ENCODE results near the gene FKBP14. TPM values are rescaled to one million over a fixed set of nuclear protein-coding genes. Genes with fewer than 3 reads are reported as not detected.

FKBP14 gene
- 31.4 and 70.2 TPM in 2 replicates for total RNA-seq (2011; cell fraction: chromatin; rRNA removed; ENCODE audit: low replicate concordance)
- total RNA-seq (2011; cell fraction: nucleolus; rRNA removed), result 21.6 and 22.7 TPM in 2 replicates
- total RNA-seq (2011; cell fraction: nucleoplasm; rRNA removed), result 37.8 and 59.8 TPM in 2 replicates
- 5.3 and 9.2 TPM in 2 replicates for total RNA-seq (2014; rRNA removed)
- total RNA-seq (2014; rRNA removed; fragmentation: Illumina TruSeq; extraction: Trizol), result 27.9 and 33.3 TPM in 2 replicates
- total RNA-seq (2015; rRNA removed; fragmentation: Illumina TruSeq; extraction: Trizol), result 17.6 and 19.1 TPM in 2 replicates
- 13.4 and 15.3 TPM in 2 replicates for total RNA-seq (2021)
- polyA plus RNA-seq (2011; rRNA removed), result 23.1 and 26.9 TPM in 2 replicates
- polyA plus RNA-seq (2011; cell fraction: cytosol; rRNA removed), result 4.3 and 12.2 TPM in 2 replicates
- polyA plus RNA-seq (2011; cell fraction: nucleus; rRNA removed), result 7.8 and 10.1 TPM in 2 replicates
- 10.6 and 12.8 TPM in 2 replicates for polyA plus RNA-seq (2012)
- 14.9 and 20.5 TPM in 2 replicates for polyA plus RNA-seq (2014; fragmentation: Illumina TruSeq; extraction: Trizol)
- 10 to 100 TPM; 10.3 to 12.4 TPM for polyA plus RNA-seq (2014; fragmentation: Nextera tagmentation; extraction: Ambion mirVana)
- 14.3 and 15.3 TPM in 2 replicates for polyA plus RNA-seq (2014; rRNA removed)
- polyA minus RNA-seq (2011; rRNA and poly(A)+ RNA removed), result 25.1 and 31.6 TPM in 2 replicates
- 7.8 and 8.0 TPM in 2 replicates for polyA minus RNA-seq (2011; cell fraction: cytosol; rRNA and poly(A)+ RNA removed)
- 11.0 and 20.3 TPM in 2 replicates for polyA minus RNA-seq (2011; cell fraction: nucleus; rRNA and poly(A)+ RNA removed)
- percentile 93 among the genes with signal in this experiment for Bru-seq, nascent RNA
- BruChase-seq, experiment 1, labeled RNA remaining after a 2-hour chase, result percentile 89 among the genes with signal in this experiment
- BruChase-seq, experiment 2, labeled RNA remaining after a 6-hour chase, result percentile 88 among the genes with signal in this experiment
- long read RNA-seq, experiment 1, full-length matches to known transcripts, result 25 of 34 reads
- long read RNA-seq, experiment 1, partial matches to known transcripts, result 0 of 34 reads
- long read RNA-seq, experiment 1, other reads (novel, unspliced or antisense), result 9 of 34 reads
- long read RNA-seq, experiment 2, partial matches to known transcripts, result 0 of 11 reads
- long read RNA-seq, experiment 2, other reads (novel, unspliced or antisense), result 10 of 11 reads
- long read RNA-seq, experiment 3, full-length matches to known transcripts, result 10 of 11 reads
- long read RNA-seq, experiment 3, partial matches to known transcripts, result 0 of 11 reads
- long read RNA-seq, experiment 3, other reads (novel, unspliced or antisense), result 1 of 11 reads

- peaks cover 26% of the 10 kb centered on the region for H3K36me3 ChIP-seq (ENCODE audit: control insufficient read depth, insufficient read depth, low read length)
- H2AFZ ChIP-seq (ENCODE audit: low read depth, low read length), result peak within 1 kb of the TSS; percentile 98
- TSS peak; percentile 80 for BruUV-seq (replicated peaks)
- no peaks in the 10 kb centered on the region for H3K27me3 ChIP-seq (ENCODE audit: control insufficient read depth in 2 of 2, insufficient read depth in 2 of 2, low read length in 2 of 2)
- in situ Hi-C loops (cut with MboI) (no loop called here), intact Hi-C loops (cut with micrococcal nuclease) (loop anchor here (5.0 kb wide), 1 partner anchor 111 kb away; no protein-coding TSS in a partner anchor)
- peaks cover 86% of the 10 kb centered on the region for H3K79me2 ChIP-seq (ENCODE audit: control insufficient read depth, insufficient read depth, low read length)
- H3K27ac ChIP-seq (ENCODE audit: extremely low read depth, low read depth, low read length), result peak within 1 kb of the TSS; percentile 95
- no peaks in the 10 kb centered on the region; the same call in 1 of the 2 replicates for H4K20me1 ChIP-seq (replicated peaks; ENCODE audit: control insufficient read depth, insufficient read depth, low read length)
- peak within 1 kb of the TSS; percentile 82 for H3K4me3 ChIP-seq
- peak within 1 kb of the TSS; percentile 81 to 93 for H3K9ac ChIP-seq (ENCODE audit: insufficient read depth in 1 of 2, low read depth in 2 of 2, low read length in 2 of 2)
- H3K4me2 ChIP-seq (ENCODE audit: insufficient read depth, low read length), result peak within 1 kb of the TSS; percentile 96
- CTCF ChIA-PET (ENCODE audit: low intra/inter-chr PET ratio), result no interaction called here
- H3K4me1 ChIP-seq (replicated peaks in 1 of 2; ENCODE audit: control insufficient read depth in 2 of 2, insufficient read depth in 2 of 2, low read length in 2 of 2), result peaks cover 10 to 17% of the 10 kb centered on the region in 2 experiments; a peak in 3 of 5 replicates
- peak; percentile 93 for FAIRE-seq
- ATAC-seq, result peak; percentile 92
- no peaks in the 10 kb centered on the region for H3K9me3 ChIP-seq (replicated peaks; ENCODE audit: control insufficient read depth, insufficient read depth, low read depth, low read length)
- 1% methylated on average over 35 of the region's 35 CpGs for WGBS (ENCODE audit: insufficient coverage, low coverage, missing lambda C conversion rate)
- POLR2A ChIA-PET, result interaction anchor here (0.6 to 1.7 kb wide), 7 partner anchors 10 to 106 kb away, joined by 3 to 11 read pairs (median 4); no protein-coding TSS in a partner anchor
- H3K9me1 ChIP-seq (ENCODE audit: control insufficient read depth, insufficient read depth, low read length), result no peaks in the 10 kb centered on the region
- peak; percentile 96 to 99 (median 96) for DNase-seq (ENCODE audit: extremely low read depth in 1 of 4, low spot score in 3 of 4)
- TF ChIP-seq SMAD4 (CRISPR knock-in tag; conservative IDR thresholded peaks at IDR 0.05) (peak; percentile 82), HMGN3 (IDR thresholded peaks at IDR 0.05; ENCODE audit: borderline replicate concordance, extremely low read depth, insufficient read length, low read depth, low read length) (peak; percentile 29), HDAC3 (IDR thresholded peaks at IDR 0.05; ENCODE audit: borderline replicate concordance, partially characterized antibody) (peak; percentile 32), DPF2 (IDR thresholded peaks at IDR 0.05) (0 out of 2 replicates have a peak, but pooled peaks have one; percentile 31), TAF1 (IDR thresholded peaks at IDR 0.05; ENCODE audit: control insufficient read depth, extremely low read depth, insufficient read depth, low read length, severe bottlenecking) (peak; percentile 68), PHF8 (IDR thresholded peaks at IDR 0.05; ENCODE audit: borderline replicate concordance, low read length) (peak; percentile 70; the same call in 1 of the 2 replicates), ARID3A (IDR thresholded peaks at IDR 0.05; ENCODE audit: borderline replicate concordance, low read depth, low read length) (peak; percentile 67; the same call in 1 of the 2 replicates), TCFL5 (CRISPR knock-in tag; conservative IDR thresholded peaks at IDR 0.05) (no peak), HNRNPH1 (optimal IDR thresholded peaks at IDR 0.05; ENCODE audit: low read depth, low read length) (no peak), ZNF696 (CRISPR knock-in tag; conservative IDR thresholded peaks at IDR 0.05) (no peak), PTRF (tag; IDR thresholded peaks at IDR 0.05) (no peak), NCOA6 (IDR thresholded peaks at IDR 0.05) (no peak), CHD4 (IDR thresholded peaks at IDR 0.05; ENCODE audit: insufficient read depth, insufficient replicate concordance, low read depth, low read length, poor library complexity, severe bottlenecking) (no peak)
Measured at GRCh38 chr7:30026229-30027064, at the start of gene FKBP14. Gene FKBP14 (minus strand): TSS chr7:30026702. CDS start chr7:30026508, 194 bp downstream.
